ENCODE measurements around the gene FOXJ3.

DNA sequence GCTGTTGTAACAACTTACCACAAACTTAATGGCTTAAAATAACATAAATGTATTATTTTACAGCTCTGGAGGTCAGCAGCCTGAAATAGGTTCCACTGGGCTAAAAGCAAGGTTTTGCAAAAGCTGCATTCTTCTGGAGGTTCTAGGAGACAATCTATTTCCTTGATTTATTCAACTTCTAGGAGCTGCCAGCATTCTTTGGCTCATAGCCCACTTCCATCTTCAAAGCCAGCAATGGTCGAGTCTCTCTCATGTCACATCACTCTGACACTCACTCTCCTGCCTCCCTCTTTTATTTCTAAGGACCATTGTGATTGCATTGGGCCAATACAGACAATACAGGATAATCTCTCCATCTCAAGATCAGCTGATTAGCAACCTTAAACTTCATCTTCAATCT lies 15.1 kb upstream of the FOXJ3 start:
- TF ChIP-seq CTCF (IDR thresholded peaks at IDR 0.05), result no peak
- TF ChIP-seq POLR2A (IDR thresholded peaks at IDR 0.05), result no peak
- no peak for TF ChIP-seq EP300 (IDR thresholded peaks at IDR 0.05)
- no peak for TF ChIP-seq POLR2AphosphoS5 (IDR thresholded peaks at IDR 0.05)
